Fibroblast of gingiva (primary cell): ENCODE data around the gene SMAD6.
A peak's percentile ranks its signal among the peaks of the same experiment; 100 is the strongest.

Experiments
- DNase-seq: peaks from one replicate; pipeline ENCODE4 v3.0.0-alpha.2; 2011; ENCODE audit warnings: low read depth

Gene SMAD6

DNA sequence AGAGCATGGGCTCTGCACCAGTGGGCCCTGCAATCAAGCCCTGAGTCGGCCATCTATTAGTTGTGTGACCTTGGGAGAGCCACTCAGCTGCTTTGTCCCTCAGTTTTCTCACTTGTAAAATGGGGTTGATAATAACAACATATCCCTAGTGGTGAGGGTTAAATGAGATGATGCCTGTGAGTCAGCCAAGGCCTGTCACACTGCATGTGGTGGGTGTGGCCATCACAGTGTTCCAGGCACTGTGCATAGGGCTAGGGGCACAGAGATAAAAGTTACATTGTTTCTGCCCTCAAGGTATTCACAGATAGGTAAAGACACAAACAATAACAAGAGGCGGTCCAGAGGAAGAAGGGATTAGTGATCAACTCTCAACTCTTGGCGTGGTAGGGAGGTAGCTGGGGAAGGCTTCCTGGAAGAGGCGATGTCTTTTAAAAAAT lies 19.5 kb downstream of the SMAD6 start:
- no peak for DNase-seq

DNA sequence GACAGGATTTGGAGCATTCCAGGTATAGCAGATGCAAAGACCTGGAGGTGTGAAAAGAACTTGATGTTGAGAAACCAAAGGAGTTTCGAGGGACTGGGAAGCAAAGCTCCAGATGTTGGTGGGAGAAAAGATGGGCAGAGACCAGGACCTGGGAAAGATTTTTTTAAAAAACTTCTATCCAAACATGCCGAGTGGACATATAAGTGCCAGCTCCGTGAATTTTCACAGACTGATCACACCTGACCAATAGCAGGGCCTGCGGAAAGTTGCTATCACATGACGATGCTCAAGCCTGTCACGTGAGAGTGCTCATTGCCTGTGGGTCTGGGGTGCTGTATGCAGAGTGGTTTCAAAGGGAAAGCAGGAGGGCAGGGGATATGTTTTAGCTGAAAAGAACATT lies 19.9 kb downstream of the SMAD6 start:
- no peak for DNase-seq

DNA sequence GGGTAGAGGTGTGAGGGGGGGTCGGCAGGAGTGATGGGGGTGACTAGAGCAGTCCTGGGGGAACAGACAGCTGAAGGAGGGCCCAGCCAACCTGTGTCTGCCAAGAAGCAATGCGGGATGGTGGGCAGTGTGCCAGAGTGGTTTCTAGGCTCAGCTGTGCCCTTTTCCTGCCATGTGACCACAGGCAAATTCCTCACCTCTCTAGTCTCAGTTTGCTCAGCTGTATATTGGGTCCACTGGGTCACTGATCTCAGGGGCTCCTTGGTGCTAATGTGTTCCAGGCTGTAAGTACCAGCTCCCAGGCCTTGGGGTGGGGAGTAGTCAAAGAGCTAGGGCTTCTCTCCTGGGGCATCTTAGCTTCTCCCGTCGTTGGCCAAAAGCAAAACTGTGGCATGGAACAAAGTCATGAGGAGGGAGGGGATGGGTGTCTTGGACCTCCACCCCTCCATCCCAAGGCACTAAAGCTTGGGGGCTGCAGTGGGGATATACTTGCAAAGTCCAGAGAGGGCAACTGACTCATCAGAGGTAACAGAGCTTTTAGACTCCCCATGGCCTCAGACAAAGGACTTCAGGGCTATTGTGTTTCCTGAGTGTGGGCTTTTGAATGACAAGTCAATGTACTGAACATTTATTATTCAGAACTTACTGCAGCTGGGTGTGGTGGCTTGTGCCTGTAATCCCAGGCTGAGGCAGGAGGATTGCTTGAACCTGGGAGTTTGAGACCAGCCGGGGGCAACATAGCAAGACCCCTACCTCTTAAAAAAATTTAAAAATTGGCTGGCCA lies 20.9 kb downstream of the SMAD6 start:
- DNase-seq = no peak

DNA sequence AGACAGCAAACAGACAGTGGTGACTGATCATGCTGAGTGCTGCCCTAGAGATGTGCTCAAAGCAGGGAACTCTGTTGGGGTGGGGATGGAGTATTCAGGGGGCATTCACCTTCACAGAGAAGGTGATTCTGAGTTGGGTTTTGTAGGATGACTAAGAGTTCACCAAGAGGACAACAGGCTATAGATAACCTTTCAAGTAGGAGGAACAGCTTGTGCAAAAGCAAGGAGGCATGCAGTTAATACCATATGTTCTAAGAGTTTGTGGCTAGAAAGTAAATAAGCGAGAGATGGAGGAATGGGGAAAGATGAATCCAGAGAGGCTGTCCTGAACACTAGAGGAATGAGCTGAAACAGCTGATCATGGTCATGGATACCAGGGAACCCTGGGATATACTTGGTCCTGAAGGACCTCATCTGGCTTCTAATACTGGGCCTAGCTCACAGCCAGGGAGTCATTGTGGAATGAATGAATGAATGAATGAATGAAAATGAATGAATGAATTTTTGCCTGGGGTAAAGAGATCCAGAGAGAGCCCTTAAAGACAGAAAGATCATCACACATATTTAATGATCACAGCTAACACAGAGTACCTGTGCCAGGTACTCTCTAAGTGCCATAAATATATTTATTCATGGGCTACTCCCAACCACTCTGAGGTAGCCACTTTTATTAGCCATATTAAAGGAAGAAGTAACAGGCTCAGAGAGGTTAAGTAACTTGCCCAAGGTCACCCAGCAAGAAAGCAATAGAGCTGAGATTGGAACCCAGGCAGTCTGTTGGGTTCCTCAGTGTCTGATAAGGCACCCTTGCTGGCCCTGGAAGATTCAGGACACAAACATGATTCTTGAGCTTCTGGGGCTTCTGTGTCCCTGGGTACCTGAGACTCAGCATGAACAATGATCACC lies 22.0 kb downstream of the SMAD6 start:
- peak; percentile 77 for DNase-seq

DNA sequence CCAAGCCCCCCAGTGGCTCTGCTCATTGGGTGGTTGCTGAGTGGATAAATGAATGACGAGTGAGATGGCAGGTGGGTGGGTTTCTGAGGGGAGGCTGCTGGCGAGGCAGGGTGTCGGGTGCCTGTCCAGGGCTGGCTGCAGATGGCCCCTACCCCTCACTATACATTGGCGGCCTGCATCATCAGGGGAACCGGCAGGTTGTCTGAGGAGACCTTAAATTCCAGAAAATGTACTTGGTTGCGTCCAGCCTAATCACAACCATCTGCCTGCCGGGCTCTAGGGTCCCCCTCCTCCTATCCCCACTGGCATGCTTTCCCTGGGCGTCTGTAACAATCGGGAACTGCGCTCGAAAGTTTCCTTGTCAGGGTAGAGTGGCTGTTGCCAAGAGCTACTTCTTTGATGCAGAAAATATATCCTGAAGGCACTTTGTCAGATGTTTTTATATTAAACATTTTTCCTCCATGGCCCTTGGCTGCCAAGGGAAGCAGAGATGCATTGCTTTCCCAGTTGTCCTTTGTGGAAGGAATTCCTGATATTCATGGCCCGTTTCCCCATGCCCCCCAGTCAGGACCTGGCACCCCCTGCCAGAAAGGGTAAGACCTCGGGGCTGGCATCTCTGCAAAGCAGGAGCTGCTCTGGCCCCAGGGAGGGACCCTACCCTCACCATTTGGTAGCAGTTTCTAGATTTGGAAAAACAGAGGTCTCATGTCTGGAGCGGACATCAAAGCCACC lies 22.9 kb downstream of the SMAD6 start:
- peak; percentile 93 for DNase-seq

DNA sequence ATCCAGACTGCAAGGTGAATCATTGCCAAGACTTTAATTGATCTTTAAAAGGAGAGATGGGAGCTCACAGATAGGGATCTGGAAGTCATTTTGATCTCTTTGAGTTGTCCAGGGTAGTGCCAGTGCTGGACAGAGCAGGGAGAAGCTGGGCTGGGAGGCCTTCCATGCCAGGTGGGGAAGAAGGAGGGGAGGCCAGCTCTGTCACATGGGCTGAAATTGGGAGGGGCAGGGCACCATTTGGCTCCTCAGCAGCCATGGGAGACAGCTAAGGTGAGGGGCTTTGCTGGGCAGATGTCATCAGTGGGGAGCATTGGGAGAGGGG lies 23.4 kb downstream of the SMAD6 start:
- DNase-seq = no peak

DNA sequence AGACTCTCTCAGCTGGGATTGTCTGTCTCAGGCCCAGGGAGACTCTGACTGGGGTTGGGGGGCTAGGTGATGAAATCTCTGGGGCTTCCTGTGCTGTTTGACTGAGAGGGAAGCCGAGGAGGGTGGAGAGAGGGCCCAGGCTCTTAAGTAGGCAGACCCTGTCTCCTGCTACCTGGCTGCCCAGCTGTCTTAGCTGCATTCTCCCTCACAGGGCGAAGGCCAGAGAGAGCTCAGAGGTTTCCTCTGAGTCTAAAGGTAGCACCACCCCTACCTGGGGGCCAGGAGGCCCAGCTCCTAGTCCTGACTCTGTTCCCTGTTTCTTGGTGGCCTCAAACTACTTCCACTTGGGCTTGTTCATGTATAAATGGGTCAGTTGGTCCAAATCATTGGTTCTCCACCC lies 24.4 kb downstream of the SMAD6 start:
- DNase-seq = no peak

DNA sequence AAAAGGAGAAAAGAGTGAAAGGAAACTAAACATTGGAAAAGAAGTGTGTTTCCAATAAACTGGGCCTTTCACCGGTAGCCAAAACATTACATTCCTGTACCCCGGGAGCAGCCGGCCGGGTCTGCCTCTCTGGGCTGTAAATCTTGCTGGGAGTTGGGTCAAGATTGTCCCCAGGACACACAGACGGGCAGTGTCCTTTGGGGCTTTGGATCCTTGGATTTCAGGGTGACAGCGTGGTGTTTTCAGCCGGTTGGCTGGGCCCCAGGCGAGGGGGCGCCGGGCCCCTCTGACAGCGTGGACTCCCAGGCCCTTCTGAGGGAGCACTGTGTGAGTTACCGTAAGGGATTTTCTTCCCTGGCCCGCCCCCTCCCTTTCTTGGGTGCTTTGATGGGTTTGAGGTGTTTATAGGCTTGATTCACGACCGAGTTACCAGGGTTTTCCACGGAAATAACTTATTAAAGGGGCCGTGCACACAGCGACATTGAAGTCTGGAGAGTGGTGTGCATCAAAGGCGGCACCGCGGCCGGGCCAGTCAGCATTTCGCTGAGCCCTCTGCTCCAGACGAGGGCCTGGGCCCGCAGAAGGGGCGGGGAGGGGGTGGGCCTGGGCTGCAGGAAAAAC lies 27.4 kb downstream of the SMAD6 start:
- no peak for DNase-seq

DNA sequence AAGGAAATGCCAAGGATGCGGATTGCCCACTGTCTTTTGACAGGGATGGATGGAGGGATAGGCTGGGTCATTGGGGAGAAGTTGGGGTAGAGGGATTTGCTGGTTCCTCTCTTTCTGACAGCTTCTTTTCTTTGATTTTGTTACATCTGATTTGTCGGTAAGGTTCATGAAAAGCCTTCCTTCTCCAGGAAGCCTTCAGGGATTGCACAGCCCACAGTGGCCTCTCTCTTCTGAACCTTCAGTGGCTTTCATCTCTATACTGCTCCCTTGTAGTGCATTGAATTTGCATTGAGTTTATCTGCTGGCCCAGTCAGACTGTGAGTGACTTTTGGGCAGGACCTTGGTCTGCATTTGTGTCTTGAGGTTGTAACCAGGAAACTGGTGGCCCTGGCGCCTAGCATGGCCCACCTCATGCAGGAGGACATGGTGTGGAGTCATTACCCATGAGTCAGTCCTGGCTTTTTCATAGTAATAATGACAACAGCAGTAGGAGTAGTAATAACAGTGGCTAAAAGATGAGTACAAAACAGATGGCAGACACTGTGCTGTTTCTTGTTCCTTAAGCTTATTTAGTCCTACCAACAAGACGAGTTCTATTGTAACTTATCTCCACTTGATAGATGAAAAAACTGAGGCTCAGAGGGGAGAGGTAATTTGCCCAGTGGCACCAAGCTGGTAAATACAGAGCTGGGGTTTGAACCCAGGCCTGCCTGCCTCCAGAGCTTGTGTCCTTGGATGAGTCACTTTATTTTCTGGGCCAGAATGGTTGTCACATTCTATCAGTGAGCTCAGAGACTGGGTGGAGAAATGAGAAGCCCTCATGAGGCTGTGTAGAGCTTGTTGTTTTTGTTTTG lies 28.4 kb downstream of the SMAD6 start:
- peak; percentile 42 for DNase-seq

DNA sequence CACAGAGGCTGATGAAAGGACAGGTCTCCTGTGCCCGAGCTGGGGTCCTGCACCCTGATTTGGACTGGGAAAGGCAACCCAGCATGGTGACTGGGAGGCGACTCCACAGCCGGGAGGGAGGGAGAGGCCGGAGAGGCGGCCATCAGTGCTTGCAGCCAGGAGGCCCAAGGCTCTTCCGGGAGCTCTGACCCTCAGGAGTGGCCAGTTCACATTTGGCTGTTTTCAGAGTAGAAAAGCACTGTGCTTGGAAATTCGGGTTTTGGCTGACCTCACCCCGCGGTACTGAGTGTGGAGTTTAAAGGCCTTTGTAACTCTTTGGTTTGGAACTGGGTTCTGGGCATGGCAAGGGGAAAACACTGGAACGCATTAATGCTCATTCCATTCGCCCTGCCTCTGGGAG lies 31.9 kb downstream of the SMAD6 start:
- DNase-seq = peak; percentile 53

DNA sequence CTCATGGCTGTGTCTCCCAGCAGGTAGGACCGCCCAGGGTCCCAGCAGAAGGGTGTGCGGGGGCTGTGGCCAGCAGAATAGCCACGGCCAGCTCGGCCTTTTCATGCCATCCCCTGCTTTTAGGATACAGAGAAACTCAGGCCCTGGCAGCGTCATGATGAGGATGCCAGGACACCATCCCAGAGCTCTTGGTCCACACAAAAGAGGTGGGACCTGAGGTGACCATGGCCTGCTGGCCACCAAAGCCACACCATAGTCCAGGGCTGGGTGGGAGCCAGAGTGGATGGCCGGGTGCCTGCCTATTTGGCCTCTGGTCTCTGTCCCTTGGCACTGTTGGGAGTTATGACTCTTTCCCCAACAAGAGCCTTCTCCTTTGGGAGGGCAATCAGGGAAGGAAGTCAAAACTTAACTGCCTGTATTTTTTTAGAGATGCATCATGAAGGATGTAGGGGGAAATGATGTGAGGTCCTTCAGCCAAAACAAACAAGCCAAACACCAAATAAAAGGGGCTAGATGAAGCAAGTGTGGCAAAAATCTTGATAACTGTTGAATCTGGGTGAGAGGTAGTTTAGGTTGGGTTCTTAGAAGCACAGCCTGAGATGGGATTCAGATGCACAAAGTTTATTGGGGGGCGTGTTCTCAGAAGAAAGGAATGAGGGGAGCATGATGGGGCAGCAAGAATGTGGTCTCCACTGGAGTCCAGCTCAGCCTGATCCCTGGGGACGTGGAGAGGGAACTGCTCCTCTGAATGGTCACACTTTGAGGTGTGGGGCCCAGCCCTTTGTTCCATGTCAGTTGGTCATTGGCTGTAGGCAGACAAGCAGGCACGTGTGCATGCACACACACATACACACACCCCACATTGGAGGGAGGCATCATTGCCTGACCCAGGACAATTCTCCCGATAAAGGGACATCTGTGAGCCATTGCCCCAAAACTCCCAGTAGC lies 33.2 kb downstream of the SMAD6 start:
- DNase-seq = peak; percentile 34

DNA sequence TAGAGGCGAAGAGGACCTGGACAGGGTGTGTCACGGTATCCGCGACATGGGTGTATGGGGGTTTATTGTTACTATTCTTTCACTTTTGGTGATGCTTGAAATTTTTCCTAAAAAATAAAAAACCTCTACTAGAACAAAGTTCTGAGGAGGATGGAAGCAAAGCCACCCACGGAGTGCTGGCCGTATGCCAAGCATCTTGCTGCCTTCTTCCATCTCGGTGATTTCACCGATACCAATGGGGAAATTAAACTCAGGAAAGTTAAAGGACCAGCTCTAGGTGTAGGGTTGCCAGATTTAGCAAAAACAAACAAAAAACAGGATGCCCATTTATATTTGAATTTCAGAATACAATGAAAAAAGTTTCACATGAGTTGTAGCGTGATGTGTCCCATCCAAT lies 33.9 kb downstream of the SMAD6 start:
- no peak for DNase-seq

DNA sequence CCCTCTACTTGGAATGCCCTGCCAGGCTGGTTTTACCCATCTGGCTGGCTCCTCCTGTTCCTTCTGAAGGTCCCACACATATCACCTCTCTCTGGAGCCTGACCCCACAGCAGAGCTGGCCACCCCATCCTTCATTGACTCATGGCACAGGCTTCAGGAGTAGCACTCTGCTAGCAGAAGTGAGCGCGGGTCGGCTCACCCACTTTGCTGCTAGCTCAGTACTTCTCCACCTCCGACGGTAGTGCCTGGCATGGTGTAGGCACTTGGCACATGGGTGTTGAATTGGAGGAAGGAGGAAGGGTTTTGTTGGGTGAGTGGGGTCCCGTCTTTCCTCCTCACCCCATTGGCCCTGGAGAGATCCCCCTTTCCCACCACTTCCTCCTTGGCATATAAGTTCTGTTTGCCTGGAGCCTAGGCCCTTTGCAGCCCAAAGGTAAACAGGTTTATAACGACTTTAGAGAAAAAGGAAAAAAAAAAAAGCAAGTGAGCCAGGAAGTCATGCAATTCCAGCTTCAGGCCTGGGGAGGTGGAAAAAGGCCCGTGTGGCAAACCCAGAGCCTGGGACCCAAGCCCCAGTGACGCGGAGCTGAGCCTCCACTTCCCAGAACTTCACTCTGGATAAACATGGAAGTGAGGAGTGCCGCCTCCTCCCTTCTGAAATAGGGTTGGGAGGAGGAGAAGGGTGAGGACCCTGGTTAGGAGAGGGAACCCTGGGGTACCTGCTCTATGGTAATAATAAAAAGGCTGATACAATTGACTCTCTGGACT lies 35.4 kb downstream of the SMAD6 start:
- no peak for DNase-seq

DNA sequence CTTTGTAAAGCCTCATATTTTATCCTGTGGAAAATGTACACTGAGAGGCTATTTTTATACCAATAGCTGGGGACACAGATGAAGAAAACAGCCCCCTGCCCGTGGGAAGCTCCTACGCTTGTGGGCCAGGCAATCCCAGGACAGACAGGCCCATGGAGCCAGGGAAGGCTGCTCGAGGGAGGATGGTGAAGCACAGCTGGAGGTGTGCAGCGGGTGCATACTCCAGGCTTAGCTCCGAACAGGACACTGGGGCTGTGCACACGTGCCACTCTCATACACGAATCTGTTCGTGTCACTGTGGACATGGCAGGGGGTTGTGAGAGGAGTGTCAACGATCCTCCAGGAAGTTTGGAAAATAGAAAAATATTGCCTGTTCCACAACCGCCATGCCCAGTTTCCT lies 36.1 kb downstream of the SMAD6 start:
- DNase-seq = no peak

DNA sequence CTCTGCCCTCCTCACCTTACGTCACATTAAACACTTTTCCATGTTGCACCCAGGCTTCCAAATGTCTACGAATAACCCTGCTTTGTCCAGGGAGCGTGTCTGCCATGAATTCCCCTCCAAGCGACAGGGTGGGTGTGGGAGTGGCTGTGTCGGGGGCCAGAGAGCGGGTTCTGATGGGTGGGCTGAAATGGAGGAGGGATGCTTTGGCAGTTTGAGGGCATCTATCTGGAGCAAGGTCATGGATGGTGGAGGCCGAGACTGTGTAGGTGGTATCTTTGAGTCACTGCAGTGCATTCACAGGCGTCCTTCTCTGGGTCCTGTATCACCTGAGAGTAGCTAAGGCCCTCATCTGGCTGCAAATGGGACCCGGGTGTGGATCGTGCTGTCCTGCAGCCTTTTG lies 36.6 kb downstream of the SMAD6 start:
- DNase-seq = no peak

DNA sequence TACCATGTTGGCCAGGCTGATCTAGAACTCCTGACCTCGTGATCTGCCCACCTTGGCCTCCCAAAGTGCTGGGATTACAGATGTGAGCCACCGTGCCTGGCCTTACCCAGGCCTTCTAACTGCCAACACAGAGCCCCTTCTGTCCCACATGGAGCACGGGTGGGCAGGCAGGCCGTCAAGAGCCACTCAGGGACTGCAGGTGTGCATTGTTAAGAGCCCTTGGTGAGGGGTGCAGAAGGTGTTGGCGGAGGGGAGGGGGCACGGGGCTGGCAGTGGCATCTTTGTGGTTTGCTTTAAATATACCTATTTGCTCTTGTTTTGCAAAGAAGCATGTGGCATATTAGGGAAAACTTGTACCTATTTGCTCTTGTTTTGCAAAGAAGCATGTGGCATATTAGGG lies 37.3 kb downstream of the SMAD6 start:
- DNase-seq = no peak

DNA sequence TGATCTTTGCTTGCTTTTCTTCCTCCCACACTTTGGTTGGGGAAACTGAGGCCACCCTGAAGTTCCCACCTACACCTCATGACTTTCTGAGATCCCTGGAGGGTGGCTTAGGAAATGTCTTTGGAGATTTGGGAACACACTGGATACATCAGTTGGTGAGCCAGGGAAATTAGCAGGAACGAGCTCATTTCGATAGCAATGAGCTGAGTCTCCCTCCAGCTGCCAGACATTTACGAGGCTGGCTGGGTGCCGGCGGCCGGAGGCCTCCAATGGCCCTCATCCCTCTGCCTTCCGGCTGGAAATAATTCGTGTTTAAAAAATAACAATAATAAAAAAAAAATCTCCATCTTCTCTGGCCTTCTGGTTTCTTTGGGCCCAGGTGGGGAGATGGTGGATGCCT lies 38.8 kb downstream of the SMAD6 start:
- DNase-seq = peak; percentile 60

DNA sequence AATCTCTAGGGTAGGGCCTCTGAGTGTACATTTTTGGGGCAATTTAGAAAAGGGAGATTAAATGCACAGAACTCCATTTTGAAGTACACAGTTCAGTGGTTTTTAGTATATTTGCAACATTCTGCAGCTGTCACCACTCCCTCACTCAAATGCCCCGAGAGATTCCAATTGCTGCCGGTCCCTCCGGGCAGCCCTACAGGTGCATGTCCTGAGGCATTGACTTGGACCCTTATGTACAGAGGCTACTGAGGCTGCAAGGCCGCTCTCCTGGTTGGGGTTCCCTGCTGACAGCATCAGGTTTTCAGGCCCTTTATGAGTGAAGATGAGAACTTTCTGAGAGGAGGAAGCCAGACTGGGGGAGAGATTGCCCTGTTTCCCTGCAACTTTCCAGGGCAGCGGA lies 39.6 kb downstream of the SMAD6 start:
- no peak for DNase-seq

DNA sequence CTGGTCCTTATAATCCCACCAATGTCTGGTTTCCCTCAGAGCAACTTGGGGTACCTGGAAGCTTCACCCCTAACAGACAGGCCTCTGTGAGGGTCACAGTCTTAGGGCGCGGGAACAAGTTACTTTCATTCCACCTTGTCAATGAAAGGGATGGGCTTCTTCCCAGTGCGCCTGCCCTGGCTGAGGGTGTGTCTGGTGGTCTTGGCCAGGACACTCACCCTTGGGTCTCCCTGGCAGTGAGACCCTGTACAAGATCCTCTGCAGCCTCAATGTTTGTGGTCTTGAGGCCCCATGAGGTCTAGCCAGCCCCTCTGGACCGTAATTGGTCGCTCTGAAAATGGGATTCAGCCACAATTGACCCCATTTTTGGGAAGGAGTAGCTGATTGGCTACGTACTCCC lies 40.2 kb downstream of the SMAD6 start:
- DNase-seq = no peak
